Measurements from ENCODE around the gene TENM4.

Gene TENM4

GRCh38 chr11:79209540-79210266, 231.1 kb downstream of the TENM4 start:
- TF ChIP-seq NFIC (IDR thresholded peaks at IDR 0.05) (no peak), CREB1 (IDR thresholded peaks at IDR 0.05; ENCODE audit: low read depth) (no peak), ZBTB7A (IDR thresholded peaks at IDR 0.05; ENCODE audit: low read depth) (no peak)

DNA sequence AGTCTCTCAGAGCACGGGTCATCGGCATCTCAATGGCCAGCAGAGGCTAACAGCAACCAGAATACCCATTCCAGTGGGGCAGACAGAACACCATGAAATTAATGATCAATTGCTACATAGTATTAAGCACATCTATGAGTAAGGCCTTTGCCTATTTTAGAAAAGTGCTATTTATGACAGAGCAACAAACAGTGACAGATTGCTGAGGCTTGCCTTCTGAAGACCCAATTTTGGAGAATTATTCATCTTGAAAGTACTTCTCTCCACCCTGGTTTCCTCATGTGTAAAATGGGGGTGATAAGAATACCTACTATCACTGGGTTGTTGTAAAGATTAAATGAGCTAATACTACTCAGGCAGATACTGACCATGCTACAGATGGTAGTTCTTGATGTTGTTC, 232.7 kb downstream of the TENM4 start:
- no peak for TF ChIP-seq CEBPB (IDR thresholded peaks at IDR 0.05)
- no peak for TF ChIP-seq FOXM1 (IDR thresholded peaks at IDR 0.05; ENCODE audit: borderline replicate concordance, low read depth)
- no peak for TF ChIP-seq USF1 (IDR thresholded peaks at IDR 0.05)
- no peak for TF ChIP-seq EGR1 (IDR thresholded peaks at IDR 0.05)
- TF ChIP-seq TCF12 (IDR thresholded peaks at IDR 0.05; ENCODE audit: low read depth) = no peak
- TF ChIP-seq TAF1 (IDR thresholded peaks at IDR 0.05; ENCODE audit: low read depth) = no peak
- TF ChIP-seq EP300 (IDR thresholded peaks at IDR 0.05; ENCODE audit: borderline replicate concordance) = no peak
- no peak for TF ChIP-seq TEAD4 (IDR thresholded peaks at IDR 0.05)
- TF ChIP-seq MAX (IDR thresholded peaks at IDR 0.05) = no peak
- TF ChIP-seq CREB1 (IDR thresholded peaks at IDR 0.05; ENCODE audit: low read depth) = no peak
- TF ChIP-seq, protein P1, sequence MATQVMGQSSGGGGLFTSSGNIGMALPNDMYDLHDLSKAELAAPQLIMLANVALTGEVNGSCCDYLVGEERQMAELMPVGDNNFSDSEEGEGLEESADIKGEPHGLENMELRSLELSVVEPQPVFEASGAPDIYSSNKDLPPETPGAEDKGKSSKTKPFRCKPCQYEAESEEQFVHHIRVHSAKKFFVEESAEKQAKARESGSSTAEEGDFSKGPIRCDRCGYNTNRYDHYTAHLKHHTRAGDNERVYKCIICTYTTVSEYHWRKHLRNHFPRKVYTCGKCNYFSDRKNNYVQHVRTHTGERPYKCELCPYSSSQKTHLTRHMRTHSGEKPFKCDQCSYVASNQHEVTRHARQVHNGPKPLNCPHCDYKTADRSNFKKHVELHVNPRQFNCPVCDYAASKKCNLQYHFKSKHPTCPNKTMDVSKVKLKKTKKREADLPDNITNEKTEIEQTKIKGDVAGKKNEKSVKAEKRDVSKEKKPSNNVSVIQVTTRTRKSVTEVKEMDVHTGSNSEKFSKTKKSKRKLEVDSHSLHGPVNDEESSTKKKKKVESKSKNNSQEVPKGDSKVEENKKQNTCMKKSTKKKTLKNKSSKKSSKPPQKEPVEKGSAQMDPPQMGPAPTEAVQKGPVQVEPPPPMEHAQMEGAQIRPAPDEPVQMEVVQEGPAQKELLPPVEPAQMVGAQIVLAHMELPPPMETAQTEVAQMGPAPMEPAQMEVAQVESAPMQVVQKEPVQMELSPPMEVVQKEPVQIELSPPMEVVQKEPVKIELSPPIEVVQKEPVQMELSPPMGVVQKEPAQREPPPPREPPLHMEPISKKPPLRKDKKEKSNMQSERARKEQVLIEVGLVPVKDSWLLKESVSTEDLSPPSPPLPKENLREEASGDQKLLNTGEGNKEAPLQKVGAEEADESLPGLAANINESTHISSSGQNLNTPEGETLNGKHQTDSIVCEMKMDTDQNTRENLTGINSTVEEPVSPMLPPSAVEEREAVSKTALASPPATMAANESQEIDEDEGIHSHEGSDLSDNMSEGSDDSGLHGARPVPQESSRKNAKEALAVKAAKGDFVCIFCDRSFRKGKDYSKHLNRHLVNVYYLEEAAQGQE (IDR thresholded peaks at IDR 0.05; ENCODE audit: low read depth) = no peak
- TF ChIP-seq YY1 (IDR thresholded peaks at IDR 0.05; ENCODE audit: low read depth) = no peak
- no peak for TF ChIP-seq NFIC (IDR thresholded peaks at IDR 0.05)
- TF ChIP-seq ZBTB7A (IDR thresholded peaks at IDR 0.05; ENCODE audit: low read depth) = no peak
- no peak for TF ChIP-seq RAD21 (IDR thresholded peaks at IDR 0.05; ENCODE audit: low read depth)

DNA sequence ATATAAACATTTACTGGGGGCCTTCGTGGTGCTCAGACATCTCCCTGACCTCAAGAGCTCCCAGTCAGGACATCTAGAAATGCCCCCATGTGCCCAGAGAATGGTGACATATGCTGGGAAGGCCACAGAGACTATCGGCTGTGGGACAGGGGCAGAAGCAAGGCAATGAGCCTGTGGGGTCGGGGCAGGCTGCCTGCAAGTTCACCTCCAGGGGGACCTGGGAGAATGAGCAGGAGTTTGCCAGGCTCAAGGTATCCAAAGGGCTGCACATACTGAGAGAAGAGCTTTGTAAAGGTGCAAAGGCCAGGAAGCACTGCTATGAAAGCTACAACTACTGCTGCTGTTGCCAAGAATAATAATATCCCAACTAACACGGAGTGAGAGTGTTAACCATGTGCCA, 233.9 kb downstream of the TENM4 start:
- no peak for TF ChIP-seq EP300 (IDR thresholded peaks at IDR 0.05; ENCODE audit: borderline replicate concordance)
- TF ChIP-seq NFIC (IDR thresholded peaks at IDR 0.05) = no peak
- no peak for TF ChIP-seq ZBTB7A (IDR thresholded peaks at IDR 0.05; ENCODE audit: low read depth)
- no peak for TF ChIP-seq CREB1 (IDR thresholded peaks at IDR 0.05; ENCODE audit: low read depth)
- no peak for TF ChIP-seq MAX (IDR thresholded peaks at IDR 0.05)
- TF ChIP-seq EGR1 (IDR thresholded peaks at IDR 0.05) = no peak
- no peak for TF ChIP-seq TAF1 (IDR thresholded peaks at IDR 0.05; ENCODE audit: low read depth)
- TF ChIP-seq RAD21 (IDR thresholded peaks at IDR 0.05; ENCODE audit: low read depth) = no peak
- no peak for TF ChIP-seq TCF12 (IDR thresholded peaks at IDR 0.05; ENCODE audit: low read depth)
- TF ChIP-seq CEBPB (IDR thresholded peaks at IDR 0.05) = no peak
- TF ChIP-seq, protein P1 (IDR thresholded peaks at IDR 0.05; ENCODE audit: low read depth) = no peak
- TF ChIP-seq TEAD4 (IDR thresholded peaks at IDR 0.05) = no peak
- no peak for TF ChIP-seq YY1 (IDR thresholded peaks at IDR 0.05; ENCODE audit: low read depth)
- TF ChIP-seq USF1 (IDR thresholded peaks at IDR 0.05) = no peak
- no peak for TF ChIP-seq FOXM1 (IDR thresholded peaks at IDR 0.05; ENCODE audit: borderline replicate concordance, low read depth)

- TF ChIP-seq TEAD4 (IDR thresholded peaks at IDR 0.05) (no peak), YY1 (IDR thresholded peaks at IDR 0.05; ENCODE audit: low read depth) (no peak), NFIC (IDR thresholded peaks at IDR 0.05) (no peak), RAD21 (IDR thresholded peaks at IDR 0.05; ENCODE audit: low read depth) (no peak), ZBTB7A (IDR thresholded peaks at IDR 0.05; ENCODE audit: low read depth) (no peak), FOXM1 (IDR thresholded peaks at IDR 0.05; ENCODE audit: borderline replicate concordance, low read depth) (no peak)
Measured at GRCh38 chr11:79205786-79206185, 235.0 kb downstream of the TENM4 start.

DNA sequence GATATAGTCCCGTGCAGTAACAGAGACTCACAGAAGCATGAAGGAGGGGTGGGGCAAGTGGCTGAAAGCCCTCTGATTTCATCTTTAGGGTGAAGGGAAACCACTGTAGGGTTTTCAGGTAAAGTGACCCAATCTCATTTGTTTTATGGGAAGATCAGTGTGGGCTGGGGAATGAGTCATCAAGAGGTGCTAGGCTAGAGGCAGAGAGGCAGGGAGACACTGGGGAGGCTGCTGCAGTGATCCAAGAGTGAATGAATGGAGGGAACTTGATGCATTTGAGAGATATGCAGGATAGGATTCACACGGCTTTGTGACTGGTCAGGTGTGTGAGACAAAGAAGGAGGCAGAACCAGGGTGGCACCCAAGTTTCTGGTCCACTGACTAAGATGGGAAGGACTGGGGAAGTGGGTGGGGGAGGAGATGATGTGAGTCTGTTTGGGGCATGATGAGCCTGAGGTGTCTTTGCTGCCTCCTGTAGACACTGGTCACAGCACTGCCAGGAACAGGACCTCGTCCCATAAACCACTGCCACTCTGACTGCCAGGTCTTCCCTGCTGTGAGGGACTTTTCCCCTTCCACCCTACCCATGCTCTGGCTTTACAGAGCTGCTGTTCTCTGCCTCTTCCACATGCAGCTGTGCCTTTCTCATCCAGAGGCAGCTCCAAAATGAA, 239.0 kb downstream of the TENM4 start:
- TF ChIP-seq, protein P1 (IDR thresholded peaks at IDR 0.05; ENCODE audit: low read depth) = no peak
- TF ChIP-seq EGR1 (IDR thresholded peaks at IDR 0.05) = no peak
- no peak for TF ChIP-seq ZBTB7A (IDR thresholded peaks at IDR 0.05; ENCODE audit: low read depth)
- no peak for TF ChIP-seq CREB1 (IDR thresholded peaks at IDR 0.05; ENCODE audit: low read depth)
- TF ChIP-seq MAX (IDR thresholded peaks at IDR 0.05) = no peak
- no peak for TF ChIP-seq EP300 (IDR thresholded peaks at IDR 0.05; ENCODE audit: borderline replicate concordance)
- no peak for TF ChIP-seq TCF12 (IDR thresholded peaks at IDR 0.05; ENCODE audit: low read depth)
- no peak for TF ChIP-seq NFIC (IDR thresholded peaks at IDR 0.05)
- TF ChIP-seq RAD21 (IDR thresholded peaks at IDR 0.05; ENCODE audit: low read depth) = no peak
- no peak for TF ChIP-seq USF1 (IDR thresholded peaks at IDR 0.05)
- no peak for TF ChIP-seq TEAD4 (IDR thresholded peaks at IDR 0.05)
- TF ChIP-seq CEBPB (IDR thresholded peaks at IDR 0.05) = no peak
- TF ChIP-seq FOXM1 (IDR thresholded peaks at IDR 0.05; ENCODE audit: borderline replicate concordance, low read depth) = no peak
- TF ChIP-seq TAF1 (IDR thresholded peaks at IDR 0.05; ENCODE audit: low read depth) = no peak
- no peak for TF ChIP-seq YY1 (IDR thresholded peaks at IDR 0.05; ENCODE audit: low read depth)

Measured in Ishikawa (cell line).